Neural cell (in vitro differentiated cells): ENCODE measurements around the gene TUBA4B. TPM values are rescaled to one million over a fixed set of nuclear protein-coding genes. Genes with fewer than 3 reads are reported as not detected.

Experiments used
- H2AFZ ChIP-seq: fragments of 200-600, 300-800 bp; sonication (generic), shearing (Covaris generic); 2 replicates; pipeline ENCODE4 v1.6.0; 2014; ENCODE audit warnings: low read depth, mild to moderate bottlenecking, antibody characterized with exemption, low read length, moderate library complexity
- H3F3A ChIP-seq: fragments of 200-600 bp; shearing (Covaris generic); 2 replicates; pipeline ENCODE4 v1.6.1; 2016; ENCODE audit warnings: mild to moderate bottlenecking, moderate library complexity, mixed read lengths, antibody characterized with exemption, low read length; ENCODE audit not compliant: insufficient read depth, poor library complexity, severe bottlenecking
- H3K27ac ChIP-seq: fragments of 200-600, 300-800 bp; sonication (generic), shearing (Covaris generic); 2 replicates; pipeline ENCODE4 v1.5.1; 2014; ENCODE audit warnings: mild to moderate bottlenecking, low read length, moderate library complexity
- H3K27me3 ChIP-seq: fragments of 300-800, 200-600 bp; sonication (generic), shearing (Covaris generic); 2 replicates; pipeline ENCODE4 v1.6.0; 2014; ENCODE audit warnings: mild to moderate bottlenecking, low read depth, low read length, moderate library complexity; ENCODE audit not compliant: insufficient read depth
- H3K36me3 ChIP-seq: fragments of 300-800, 200-600 bp; sonication (generic), shearing (Covaris generic); 2 replicates; pipeline ENCODE4 v1.5.1; 2014; ENCODE audit warnings: mild to moderate bottlenecking, antibody characterized with exemption, low read length, moderate library complexity; ENCODE audit not compliant: insufficient read depth
- H3K4me2 ChIP-seq: fragments of 300-800, 200-600 bp; sonication (generic), shearing (Covaris generic); 2 replicates; pipeline ENCODE4 v1.6.0; 2014; ENCODE audit warnings: mild to moderate bottlenecking, low read length
- H3K4me3 ChIP-seq: fragments of 300-800, 200-600 bp; sonication (generic), shearing (Covaris generic); 2 replicates; pipeline ENCODE4 v1.5.1; 2014; ENCODE audit warnings: mild to moderate bottlenecking, low read length, moderate library complexity
- H3K79me2 ChIP-seq: fragments of 200-600 bp; shearing (Covaris generic); replicated peaks from 2 replicates; pipeline ENCODE4 v1.6.0; 2014; ENCODE audit warnings: mild to moderate bottlenecking, low read length, moderate library complexity; ENCODE audit not compliant: insufficient read depth
- H3K9ac ChIP-seq: fragments of 300-800, 200-600 bp; sonication (generic), shearing (Covaris generic); 2 replicates; pipeline ENCODE4 v1.6.1; 2016; ENCODE audit warnings: mild to moderate bottlenecking, low read length, mixed read lengths
- H3K9me2 ChIP-seq: fragments of 200-600 bp; shearing (Covaris generic); 2 replicates; pipeline ENCODE4 v1.6.1; 2016; ENCODE audit warnings: mild to moderate bottlenecking, low read length, mixed read lengths; ENCODE audit not compliant: insufficient read depth
- H3K9me3 ChIP-seq: fragments of 200-600, 300-800 bp; sonication (generic), shearing (Covaris generic); 2 replicates; pipeline ENCODE4 v1.6.1; 2016; ENCODE audit warnings: mild to moderate bottlenecking, mixed run types, low read length, moderate library complexity, mixed read lengths
- H4K20me1 ChIP-seq: fragments of 200-600 bp; shearing (Covaris generic); 2 replicates; pipeline ENCODE4 v1.6.1; 2016; ENCODE audit warnings: mild to moderate bottlenecking, mixed run types; ENCODE audit not compliant: insufficient read depth
- EP300 ChIP-seq: fragments of 450-650 bp; conservative IDR thresholded peaks from 2 replicates; pipeline ENCODE4 v1.6.1; 2014; ENCODE audit warnings: antibody characterized with exemption, mild to moderate bottlenecking, moderate library complexity; ENCODE audit not compliant: poor library complexity, severe bottlenecking
- EZH2 ChIP-seq: fragments of 200-600, 300-800 bp; shearing (Covaris generic), sonication (generic); IDR thresholded peaks from 2 replicates; pipeline ENCODE4 v1.6.1; 2014; ENCODE audit warnings: antibody characterized with exemption, low read length, borderline replicate concordance, mild to moderate bottlenecking; ENCODE audit not compliant: insufficient read depth, poor library complexity, severe bottlenecking
- MXI1 ChIP-seq: fragments of 450-650 bp; conservative IDR thresholded peaks from 2 replicates; pipeline ENCODE4 v1.6.1; 2014; ENCODE audit warnings: antibody characterized with exemption, mild to moderate bottlenecking; ENCODE audit not compliant: poor library complexity, severe bottlenecking
- POLR2AphosphoS5 ChIP-seq: IDR thresholded peaks from 2 replicates; pipeline ENCODE4 v1.6.1; 2012
- RAD21 ChIP-seq: fragments of 450-650 bp; conservative IDR thresholded peaks from 2 replicates; pipeline ENCODE4 v1.6.1; 2014; ENCODE audit warnings: antibody characterized with exemption, mild to moderate bottlenecking, moderate library complexity
- SMC3 ChIP-seq: fragments of 450-650 bp; conservative IDR thresholded peaks from 2 replicates; pipeline ENCODE4 v1.6.1; 2014; ENCODE audit warnings: antibody characterized with exemption, mild to moderate bottlenecking, moderate library complexity; ENCODE audit not compliant: poor library complexity
- TAF1 ChIP-seq: IDR thresholded peaks from 2 replicates; pipeline ENCODE4 v1.6.1; 2012; ENCODE audit warnings: low read depth
- polyA plus RNA-seq: library from polyadenylated mRNA; depleted of rRNA; stranded (reverse); fragments of >200 nt; gene quantifications from 2 replicates; pipeline ENCODE4 v1.2.3, GENCODE V29; 2014
- TF ChIP-seq, protein P1 (sequence below): fragments of 450-650 bp; IDR thresholded peaks from 2 replicates; pipeline ENCODE4 v1.5.1; 2014; ENCODE audit warnings: antibody characterized with exemption, mild to moderate bottlenecking, moderate library complexity; ENCODE audit not compliant: poor library complexity, severe bottlenecking
- TF ChIP-seq, protein P2 (sequence below): IDR thresholded peaks from 2 replicates; pipeline ENCODE4 v1.6.1; 2012; ENCODE audit warnings: borderline replicate concordance

TUBA4B gene
- polyA plus RNA-seq, 1 donor from 2014 or later, result not detected

- Histone ChIP-seq H3K9ac (peak overlapping the region; percentile 90), H3K27ac (no peak overlapping the region), H3K27me3 (no peaks in the 10 kb centered on the region), H3K9me3 (no peaks in the 10 kb centered on the region), H3K4me2 (no peak overlapping the region), H3K79me2 (no peaks in the 10 kb centered on the region), H3F3A (no peaks in the 10 kb centered on the region), H4K20me1 (no peaks in the 10 kb centered on the region), H3K4me3 (peak overlapping the region; percentile 78), H2AFZ (no peak overlapping the region), H3K9me2 (no peaks in the 10 kb centered on the region), H3K36me3 (no peaks in the 10 kb centered on the region)
- TF ChIP-seq, protein P1, sequence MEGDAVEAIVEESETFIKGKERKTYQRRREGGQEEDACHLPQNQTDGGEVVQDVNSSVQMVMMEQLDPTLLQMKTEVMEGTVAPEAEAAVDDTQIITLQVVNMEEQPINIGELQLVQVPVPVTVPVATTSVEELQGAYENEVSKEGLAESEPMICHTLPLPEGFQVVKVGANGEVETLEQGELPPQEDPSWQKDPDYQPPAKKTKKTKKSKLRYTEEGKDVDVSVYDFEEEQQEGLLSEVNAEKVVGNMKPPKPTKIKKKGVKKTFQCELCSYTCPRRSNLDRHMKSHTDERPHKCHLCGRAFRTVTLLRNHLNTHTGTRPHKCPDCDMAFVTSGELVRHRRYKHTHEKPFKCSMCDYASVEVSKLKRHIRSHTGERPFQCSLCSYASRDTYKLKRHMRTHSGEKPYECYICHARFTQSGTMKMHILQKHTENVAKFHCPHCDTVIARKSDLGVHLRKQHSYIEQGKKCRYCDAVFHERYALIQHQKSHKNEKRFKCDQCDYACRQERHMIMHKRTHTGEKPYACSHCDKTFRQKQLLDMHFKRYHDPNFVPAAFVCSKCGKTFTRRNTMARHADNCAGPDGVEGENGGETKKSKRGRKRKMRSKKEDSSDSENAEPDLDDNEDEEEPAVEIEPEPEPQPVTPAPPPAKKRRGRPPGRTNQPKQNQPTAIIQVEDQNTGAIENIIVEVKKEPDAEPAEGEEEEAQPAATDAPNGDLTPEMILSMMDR, result no peak
- no peak for TF ChIP-seq EP300
- TF ChIP-seq, protein P2, sequence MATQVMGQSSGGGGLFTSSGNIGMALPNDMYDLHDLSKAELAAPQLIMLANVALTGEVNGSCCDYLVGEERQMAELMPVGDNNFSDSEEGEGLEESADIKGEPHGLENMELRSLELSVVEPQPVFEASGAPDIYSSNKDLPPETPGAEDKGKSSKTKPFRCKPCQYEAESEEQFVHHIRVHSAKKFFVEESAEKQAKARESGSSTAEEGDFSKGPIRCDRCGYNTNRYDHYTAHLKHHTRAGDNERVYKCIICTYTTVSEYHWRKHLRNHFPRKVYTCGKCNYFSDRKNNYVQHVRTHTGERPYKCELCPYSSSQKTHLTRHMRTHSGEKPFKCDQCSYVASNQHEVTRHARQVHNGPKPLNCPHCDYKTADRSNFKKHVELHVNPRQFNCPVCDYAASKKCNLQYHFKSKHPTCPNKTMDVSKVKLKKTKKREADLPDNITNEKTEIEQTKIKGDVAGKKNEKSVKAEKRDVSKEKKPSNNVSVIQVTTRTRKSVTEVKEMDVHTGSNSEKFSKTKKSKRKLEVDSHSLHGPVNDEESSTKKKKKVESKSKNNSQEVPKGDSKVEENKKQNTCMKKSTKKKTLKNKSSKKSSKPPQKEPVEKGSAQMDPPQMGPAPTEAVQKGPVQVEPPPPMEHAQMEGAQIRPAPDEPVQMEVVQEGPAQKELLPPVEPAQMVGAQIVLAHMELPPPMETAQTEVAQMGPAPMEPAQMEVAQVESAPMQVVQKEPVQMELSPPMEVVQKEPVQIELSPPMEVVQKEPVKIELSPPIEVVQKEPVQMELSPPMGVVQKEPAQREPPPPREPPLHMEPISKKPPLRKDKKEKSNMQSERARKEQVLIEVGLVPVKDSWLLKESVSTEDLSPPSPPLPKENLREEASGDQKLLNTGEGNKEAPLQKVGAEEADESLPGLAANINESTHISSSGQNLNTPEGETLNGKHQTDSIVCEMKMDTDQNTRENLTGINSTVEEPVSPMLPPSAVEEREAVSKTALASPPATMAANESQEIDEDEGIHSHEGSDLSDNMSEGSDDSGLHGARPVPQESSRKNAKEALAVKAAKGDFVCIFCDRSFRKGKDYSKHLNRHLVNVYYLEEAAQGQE, result no peak
- no peak for TF ChIP-seq SMC3
- no peak for TF ChIP-seq MXI1
- no peak for TF ChIP-seq TAF1
- TF ChIP-seq EZH2, result no peak
- TF ChIP-seq POLR2AphosphoS5, result no peak
- no peak for TF ChIP-seq RAD21
These were observed 44.9 kb upstream of the TUBA4B start for GRCh38 chr2:219207884-219208740.

- TF ChIP-seq EP300, result no peak
- TF ChIP-seq SMC3, result no peak
- TF ChIP-seq, protein P1, result no peak
- TF ChIP-seq EZH2, result no peak
- no peak for TF ChIP-seq RAD21
- no peak for TF ChIP-seq MXI1
- TF ChIP-seq TAF1, result no peak
- TF ChIP-seq, protein P2, result no peak
- TF ChIP-seq POLR2AphosphoS5, result no peak
- Histone ChIP-seq H2AFZ (no peak overlapping the region), H3K9me3 (no peaks in the 10 kb centered on the region)
These were observed 43.5 kb upstream of the TUBA4B start for GRCh38 chr2:219209236-219210195.

More at GRCh38 chr2:219209236-219210195, 43.5 kb upstream of the TUBA4B start:
- H3K27me3 ChIP-seq, result no peaks in the 10 kb centered on the region
- H3K27ac ChIP-seq, result no peak overlapping the region
- H3K4me3 ChIP-seq, result no peak overlapping the region
- no peaks in the 10 kb centered on the region for H3F3A ChIP-seq
- no peaks in the 10 kb centered on the region for H3K9me2 ChIP-seq
- H3K9ac ChIP-seq, result no peak overlapping the region
- no peaks in the 10 kb centered on the region for H4K20me1 ChIP-seq
- no peak overlapping the region for H3K4me2 ChIP-seq
- no peaks in the 10 kb centered on the region for H3K79me2 ChIP-seq
- H3K36me3 ChIP-seq, result no peaks in the 10 kb centered on the region
